HepG2 (cell line): ENCODE results near the gene MAP2K6. TPM values are rescaled to one million over a fixed set of nuclear protein-coding genes. Genes with fewer than 3 reads are reported as not detected.

Source experiments
- BORCS8-MEF2B ChIP-seq: sonication (generic); formaldehyde crosslinking; IDR thresholded peaks from 2 replicates; pipeline ENCODE4 v1.8.0; 2022; ENCODE audit warnings: mild to moderate bottlenecking, missing genetic modification reagents
- EP300 ChIP-seq, 3 experiments: sonication (generic) in 1 of 3; formaldehyde crosslinking in 1 of 3; IDR thresholded peaks; 2 replicates each; pipeline versions ENCODE4 v1.5.1 to v1.6.1; 2011 to 2020; ENCODE audit warnings: low read depth in 2 of 3, low read length in 2 of 3, borderline replicate concordance in 1 of 3, improper control_type of control experiment in 1 of 3, mild to moderate bottlenecking in 1 of 3, missing genetic modification reagents in 1 of 3, moderate library complexity in 1 of 3
- ETS1 ChIP-seq: sonication (generic); formaldehyde crosslinking; IDR thresholded peaks from 2 replicates; pipeline ENCODE4 v1.4.0; 2020; ENCODE audit warnings: missing genetic modification reagents
- GTF2F1 ChIP-seq: fragments of 150-350 bp; IDR thresholded peaks from 2 replicates; pipeline ENCODE4 v1.6.1; 2014; ENCODE audit warnings: low read length
- HMGXB4 ChIP-seq, 2 experiments: sonication (generic) in 1 of 2; formaldehyde crosslinking in 1 of 2; IDR thresholded peaks; 2 replicates each; pipeline versions ENCODE4 v1.4.0 to v1.6.1; 2018 to 2020; ENCODE audit warnings: missing genetic modification reagents in 2 of 2, borderline replicate concordance in 1 of 2, low read depth in 1 of 2, mild to moderate bottlenecking in 1 of 2, missing biosample characterization in 1 of 2
- HNF1A ChIP-seq, 2 experiments: sonication (generic) in 1 of 2; formaldehyde crosslinking in 1 of 2; IDR thresholded peaks; 2 replicates each; pipeline versions ENCODE4 v1.4.0 to v1.6.1; 2016 to 2020; ENCODE audit warnings: borderline replicate concordance in 1 of 2, low read depth in 1 of 2, mild to moderate bottlenecking in 1 of 2, missing genetic modification reagents in 1 of 2
- HNF4A ChIP-seq: sonication (generic); formaldehyde crosslinking; IDR thresholded peaks from 2 replicates; pipeline ENCODE4 v1.4.0; 2020; ENCODE audit warnings: missing genetic modification reagents
- IRF2 ChIP-seq: IDR thresholded peaks from 2 replicates; pipeline ENCODE4 v1.6.1; 2018; ENCODE audit warnings: missing genetic modification reagents, missing compliant biosample characterization
- MLLT10 ChIP-seq: sonication (generic); formaldehyde crosslinking; IDR thresholded peaks from 2 replicates; pipeline ENCODE4 v1.4.0; 2020; ENCODE audit warnings: missing genetic modification reagents
- PAF1 ChIP-seq: IDR thresholded peaks from 2 replicates; pipeline ENCODE4 v1.6.1; 2016; ENCODE audit warnings: missing genetic modification reagents, missing compliant biosample characterization
- SP140L ChIP-seq: sonication (generic); formaldehyde crosslinking; IDR thresholded peaks from 2 replicates; pipeline ENCODE4 v1.4.0; 2020; ENCODE audit warnings: missing genetic modification reagents, borderline replicate concordance
- THAP9 ChIP-seq: sonication (generic); formaldehyde crosslinking; IDR thresholded peaks from 2 replicates; pipeline ENCODE4; 2020; ENCODE audit warnings: missing genetic modification reagents, mild to moderate bottlenecking, borderline replicate concordance
- TSC22D2 ChIP-seq: sonication (generic); formaldehyde crosslinking; IDR thresholded peaks from 2 replicates; pipeline ENCODE4 v1.5.1; 2020; ENCODE audit warnings: missing genetic modification reagents, mild to moderate bottlenecking, borderline replicate concordance
- ZNF12 ChIP-seq: sonication (generic); formaldehyde crosslinking; IDR thresholded peaks from 2 replicates; pipeline ENCODE4 v1.5.0; 2020; ENCODE audit warnings: missing genetic modification reagents
- ZNF3 ChIP-seq: IDR thresholded peaks from 2 replicates; pipeline ENCODE4 v1.7.0; 2017; ENCODE audit warnings: inconsistent platforms
- ZNF629 ChIP-seq: sonication (generic); formaldehyde crosslinking; conservative IDR thresholded peaks from 2 replicates; pipeline ENCODE4 v1.5.0; 2020; ENCODE audit warnings: missing genetic modification reagents
- ZNF749 ChIP-seq: sonication (generic); formaldehyde crosslinking; IDR thresholded peaks from 2 replicates; pipeline ENCODE4 v1.8.0; 2022; ENCODE audit warnings: mild to moderate bottlenecking, missing genetic modification reagents, moderate library complexity, borderline replicate concordance
- polyA plus RNA-seq, 8 experiments: library from polyadenylated mRNA; depleted of rRNA in 3 of 8; stranded (reverse) in 7 of 8; unstranded in 1 of 8; fragments of >200 nt; fragmentation: Illumina TruSeq in 4 of 8; extraction: Trizol in 4 of 8; gene quantifications; 2 replicates each; pipeline versions ENCODE4 v1.2.1 to v1.2.3, GENCODE V29; 2011 to 2016; ENCODE audit warnings: low read depth in 4 of 8, missing spikeins in 1 of 8, mixed read lengths in 1 of 8; ENCODE audit not compliant: insufficient read depth in 1 of 8
- total RNA-seq, 5 experiments: library from RNA; depleted of rRNA; stranded (reverse); fragments of >200 nt; fragmentation: Illumina TruSeq; extraction: Trizol; gene quantifications; 2 replicates each; pipeline ENCODE4 v1.2.3, GENCODE V29; 2016; ENCODE audit warnings: low read depth in 1 of 5

Gene MAP2K6
- total and polyA plus RNA-seq, 2 of the 13 experiments (the other 11 are each of a cell fraction or from before 2014, with no cell fraction given): 5.1 to 33.6 TPM

- TF ChIP-seq THAP9 (CRISPR knock-in tag) (no peak), BORCS8-MEF2B (no peak), TSC22D2 (CRISPR knock-in tag) (no peak), ETS1 (CRISPR knock-in tag) (no peak), GTF2F1 (no peak), ZNF12 (CRISPR knock-in tag) (peak; percentile 42; the same call in 1 of the 2 replicates), HNF1A (IDR thresholded peaks at IDR 0.05; ENCODE audit: low read depth) (no peak), HNF1A (CRISPR knock-in tag; IDR thresholded peaks at IDR 0.05; ENCODE audit: borderline replicate concordance) (no peak), IRF2 (CRISPR knock-in tag) (no peak), ZNF629 (CRISPR knock-in tag) (no peak), ZNF749 (no peak), ZNF3 (CRISPR knock-in tag) (no peak), SP140L (no peak), EP300 (IDR thresholded peaks at IDR 0.05; ENCODE audit: low read depth in 2 of 2, low read length in 2 of 2) (no peak), EP300 (CRISPR knock-in tag; IDR thresholded peaks at IDR 0.05; ENCODE audit: borderline replicate concordance) (no peak), HMGXB4 (CRISPR knock-in tag; IDR thresholded peaks at IDR 0.05; ENCODE audit: borderline replicate concordance in 1 of 2, low read depth in 1 of 2) (no peak), HNF4A (CRISPR knock-in tag) (peak; percentile 80), PAF1 (CRISPR knock-in tag) (no peak), MLLT10 (no peak)
Measured at GRCh38 chr17:69390795-69391501, 23.5 kb upstream of the MAP2K6 start (continued).
